ENCODE results near the gene SLC5A12. TPM values are rescaled to one million over a fixed set of nuclear protein-coding genes. Genes with fewer than 3 reads are reported as not detected.

The SLC5A12 gene
- total RNA-seq, 2 donors from 2014 or later: not detected

DNA sequence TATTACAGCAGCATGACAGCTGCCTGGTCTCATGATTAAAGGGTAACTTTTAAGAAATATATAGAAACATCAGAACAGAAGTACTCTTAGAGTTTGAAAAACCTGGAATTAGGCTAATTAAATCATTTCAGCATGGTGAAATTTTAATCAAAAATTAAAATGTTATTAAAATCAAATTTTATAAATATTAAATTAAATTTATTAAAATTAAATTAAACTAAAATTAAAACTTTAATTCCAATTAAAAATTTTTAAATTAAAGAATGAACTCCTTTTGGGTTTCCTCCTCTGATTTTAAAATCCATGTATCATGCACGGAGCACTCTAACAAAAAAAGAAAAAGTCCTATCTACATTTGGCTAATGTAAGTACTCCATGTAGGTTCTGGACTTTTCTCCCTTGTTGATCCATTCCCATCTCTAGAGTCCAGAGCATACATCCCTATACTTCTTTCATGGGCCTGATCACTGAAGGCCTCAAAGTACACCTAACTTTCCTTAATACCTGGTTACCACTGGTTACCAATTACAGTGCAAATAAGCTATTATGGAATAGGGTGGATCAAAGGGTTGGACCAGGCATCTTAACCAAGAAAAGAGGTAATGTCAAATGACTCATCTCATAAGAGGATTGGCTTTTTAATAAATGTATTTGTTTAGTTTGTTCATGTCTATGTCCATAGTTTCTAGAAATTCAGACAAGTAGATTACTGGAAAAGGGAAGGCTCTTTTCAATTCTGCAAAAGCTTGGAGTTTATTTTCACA is 101.4 kb downstream of the SLC5A12 start:
- Mint-ChIP-seq H3K4me3 (no peak overlapping the region), H3K27me3 (ENCODE audit: low read depth) (no peaks in the 10 kb centered on the region)

GRCh38 chr11:26618441-26618840 is 103.4 kb downstream of the SLC5A12 start:
- no peaks in the 10 kb centered on the region for H3K4me1 Mint-ChIP-seq (ENCODE audit: low read depth)

More for the DNA sequence above, 101.4 kb downstream of the SLC5A12 start:
- ATAC-seq (replicated peaks in 1 of 2): no peak
- no peak for DNase-seq
- Mint-ChIP-seq H3K9me3 (peaks cover 3 to 4% of the 10 kb centered on the region in 2 donors), H3K4me1 (ENCODE audit: low read depth) (no peaks in the 10 kb centered on the region), H3K36me3 (ENCODE audit: insufficient read depth in 2 of 2) (no peaks in the 10 kb centered on the region), H3K27ac (no peak overlapping the region)

More at GRCh38 chr11:26618441-26618840, 103.4 kb downstream of the SLC5A12 start:
- Mint-ChIP-seq H3K9me3 (peaks cover 3 to 7% of the 10 kb centered on the region in 2 donors), H3K27ac (no peak overlapping the region), H3K27me3 (ENCODE audit: low read depth) (no peaks in the 10 kb centered on the region), H3K4me3 (no peak overlapping the region), H3K36me3 (ENCODE audit: insufficient read depth in 2 of 2) (no peaks in the 10 kb centered on the region)
- ATAC-seq (replicated peaks in 1 of 2): no peak
- DNase-seq: no peak

Other genes with a start within 250 kb of the SLC5A12 start
- not detected for gene MUC15, start 149.8 kb downstream of the SLC5A12 start, total RNA-seq